Ovary (tissue), 9 donors: ENCODE data around the gene SIDT2. TPM values are rescaled to one million over a fixed set of nuclear protein-coding genes. Genes with fewer than 3 reads are reported as not detected.
"Not testable (repeated sequence)": the region's sequence is repeated elsewhere in the genome, so short reads cannot be mapped to it uniquely, and the experiment has no call there.

Source experiments
- DNase-seq, 5 donors: peaks; one replicate each; pipeline ENCODE4 v3.0.0-alpha.2; 2019 to 2020
- H3K27ac ChIP-seq, 2 donors: fragments of 200-600 bp; one replicate each; pipeline versions ENCODE4 v1.5.1 to v1.8.0; 2019 to 2022
- H3K27me3 ChIP-seq: fragments of 200-600 bp; one replicate; pipeline ENCODE4 v1.8.0; 2022
- H3K36me3 ChIP-seq: fragments of 200-600 bp; sonication (generic); one replicate; pipeline ENCODE4 v1.5.1; 2019
- H3K4me1 ChIP-seq: one replicate; pipeline ENCODE4 v1.8.1; 2013; ENCODE audit warnings: mild to moderate bottlenecking, moderate library complexity; ENCODE audit not compliant: insufficient read depth
- H3K4me3 ChIP-seq: fragments of 200-600 bp; sonication (generic); one replicate; pipeline ENCODE4 v1.5.1; 2017
- H3K9me3 ChIP-seq, 2 donors: fragments of 200-600 bp in 1 of 2; sonication (generic) in 1 of 2; one replicate each; pipeline versions ENCODE4 v1.5.1 to v1.8.1; 2013 to 2019; ENCODE audit warnings: mild to moderate bottlenecking in 1 of 2, moderate library complexity in 1 of 2
- EP300 ChIP-seq: sonication (generic); formaldehyde crosslinking; IDR thresholded peaks from one replicate; pipeline ENCODE4 v1.6.1; 2017; ENCODE audit warnings: antibody characterized with exemption
- POLR2A ChIP-seq: fragments of 450-650 bp; IDR thresholded peaks from one replicate; pipeline ENCODE4 v1.6.1; 2017; ENCODE audit warnings: antibody characterized with exemption, mild to moderate bottlenecking, moderate library complexity
- WGBS, 3 donors: extraction: QIAGEN DNeasy Blood & Tissue Kit in 1 of 3; methylation state at CpG; one replicate each; pipeline versions ENCODE4 v1.1.5 to v1.1.7; 2013 to 2017; 5-methylcytosine and 5-hydroxymethylcytosine counted together
- intact Hi-C, 4 donors: fragments of 100-400 bp; cut with DNase I; formaldehyde crosslinking; loops; one replicate each; pipeline versions ENCODE4 v1.11.0 to v1.15.1; 2022 to 2023
- polyA plus RNA-seq, 2 donors: library from polyadenylated mRNA; stranded (reverse); fragments of 200-250 nt in 1 of 2; fragments of 350-450 nt in 1 of 2; fragmentation: Illumina TruSeq in 1 of 2; extraction: RNeasy Lipid Tissue Mini Kit (QIAGEN cat#74804) in 1 of 2; gene quantifications; one replicate each; pipeline ENCODE4 v1.2.3, GENCODE V29; 2013 to 2014
- total RNA-seq, 7 donors: library from RNA; depleted of rRNA in 2 of 7; stranded (reverse); fragments of >200 nt in 2 of 7; fragmentation: NEBNext Ultra II Directional in 3 of 7; extraction: Animal tissue kit (Norgen Biotek cat#: 25700) in 3 of 7; gene quantifications; one replicate each; pipeline versions ENCODE4 v1.1.0 to v1.2.4, GENCODE V29; 2016 to 2023
- TF ChIP-seq, protein P1 (sequence below), 3 donors: fragments of 450-650 bp in 2 of 3; fragments of 200-600 bp in 1 of 3; IDR thresholded peaks; one replicate each; pipeline versions ENCODE4 v1.5.1 to v1.8.0; 2016 to 2022; ENCODE audit warnings: antibody characterized with exemption in 3 of 3, mild to moderate bottlenecking in 1 of 3
- donor health status: DM: no; HTN: no; CAD: no; lungs with moderate emphysema.
- donor health status: DM: no; HTN: no; CAD: no.
- donor health status: Bipolar disorder and iron deficiency.
- donor health status: DM: yes; HTN: yes; CAD: no.
- donor health status: DM: no; HTN: no; CAD: no.
- donor health status: DM: yes; HTN: yes; CAD: no.

The SIDT2 gene
- total and polyA plus RNA-seq, 9 donors = 36.5 to 141 (median 73.7) TPM

- not testable (repeated sequence) for DNase-seq, H3K4me3 ChIP-seq, H3K27ac ChIP-seq
These were observed 31.0 kb downstream of the SIDT2 start for GRCh38 chr11:117209351-117210125.

GRCh38 chr11:117210620-117211019 lies 32.1 kb downstream of the SIDT2 start:
- H3K4me3 ChIP-seq = no peak overlapping the region
- H3K9me3 ChIP-seq = no peaks in the 10 kb centered on the region
- no peak overlapping the region for H3K27ac ChIP-seq
- WGBS, 3 donors = 94 to 98% (median 97%) methylated on average over 3 of the region's 3 CpGs
- no peaks in the 10 kb centered on the region for H3K27me3 ChIP-seq
- intact Hi-C loops = no loop called here
- TF ChIP-seq POLR2A (no peak), EP300 (no peak)
- TF ChIP-seq, protein P1, sequence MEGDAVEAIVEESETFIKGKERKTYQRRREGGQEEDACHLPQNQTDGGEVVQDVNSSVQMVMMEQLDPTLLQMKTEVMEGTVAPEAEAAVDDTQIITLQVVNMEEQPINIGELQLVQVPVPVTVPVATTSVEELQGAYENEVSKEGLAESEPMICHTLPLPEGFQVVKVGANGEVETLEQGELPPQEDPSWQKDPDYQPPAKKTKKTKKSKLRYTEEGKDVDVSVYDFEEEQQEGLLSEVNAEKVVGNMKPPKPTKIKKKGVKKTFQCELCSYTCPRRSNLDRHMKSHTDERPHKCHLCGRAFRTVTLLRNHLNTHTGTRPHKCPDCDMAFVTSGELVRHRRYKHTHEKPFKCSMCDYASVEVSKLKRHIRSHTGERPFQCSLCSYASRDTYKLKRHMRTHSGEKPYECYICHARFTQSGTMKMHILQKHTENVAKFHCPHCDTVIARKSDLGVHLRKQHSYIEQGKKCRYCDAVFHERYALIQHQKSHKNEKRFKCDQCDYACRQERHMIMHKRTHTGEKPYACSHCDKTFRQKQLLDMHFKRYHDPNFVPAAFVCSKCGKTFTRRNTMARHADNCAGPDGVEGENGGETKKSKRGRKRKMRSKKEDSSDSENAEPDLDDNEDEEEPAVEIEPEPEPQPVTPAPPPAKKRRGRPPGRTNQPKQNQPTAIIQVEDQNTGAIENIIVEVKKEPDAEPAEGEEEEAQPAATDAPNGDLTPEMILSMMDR (IDR thresholded peaks at IDR 0.05) = no peak
- no peak for DNase-seq
- peaks cover 3% of the 10 kb centered on the region for H3K4me1 ChIP-seq
- no peaks in the 10 kb centered on the region for H3K36me3 ChIP-seq

More at GRCh38 chr11:117209351-117210125, 31.0 kb downstream of the SIDT2 start:
- not testable (repeated sequence) for H3K4me1 ChIP-seq, H3K9me3 ChIP-seq, H3K36me3 ChIP-seq, H3K27me3 ChIP-seq
- intact Hi-C loops = loop anchor here in 3 of 4 donors (5.0 kb wide), 1 partner anchor 77 kb away; no protein-coding TSS in a partner anchor
- 75 to 83% (median 82%) methylated on average over 8 of the region's 8 CpGs for WGBS, 3 donors

DNA sequence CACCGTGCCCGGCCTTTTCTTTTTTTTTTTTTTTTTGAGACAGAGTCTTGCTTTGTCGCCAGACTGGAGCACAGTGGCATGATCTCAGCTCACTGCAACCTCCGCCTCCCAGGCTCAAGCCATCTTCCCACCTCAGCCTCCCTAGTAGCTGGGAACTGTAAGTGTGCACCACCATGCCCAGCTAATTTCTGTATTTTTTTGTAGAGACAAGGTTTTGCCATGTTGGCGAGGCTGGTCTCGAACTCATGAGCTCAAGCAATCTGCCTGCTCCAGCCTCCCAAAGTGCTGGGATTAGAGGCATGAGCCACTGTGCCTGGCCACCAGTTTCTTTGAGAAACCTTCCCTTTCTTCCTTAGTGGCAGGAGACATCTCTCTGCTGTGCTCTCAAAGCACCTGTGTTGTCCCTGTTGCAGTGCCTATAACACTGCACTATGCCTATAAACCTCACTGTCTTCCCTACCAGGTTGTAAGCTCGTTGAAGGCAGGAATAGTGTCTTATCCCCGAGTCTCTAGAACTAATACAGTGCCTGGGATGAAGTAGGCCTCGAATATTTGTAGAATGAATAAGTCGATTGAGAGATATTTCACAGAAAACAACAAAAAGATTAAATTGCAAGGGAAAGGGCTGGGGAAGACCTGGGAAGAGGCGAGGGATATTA lies 34.3 kb downstream of the SIDT2 start:
- no peaks in the 10 kb centered on the region for H3K36me3 ChIP-seq
- WGBS, 3 donors = 94 to 96% (median 94%) methylated on average over 11 of the region's 11 CpGs
- peak in 1 of 5 donors; percentile 10 for DNase-seq

DNA sequence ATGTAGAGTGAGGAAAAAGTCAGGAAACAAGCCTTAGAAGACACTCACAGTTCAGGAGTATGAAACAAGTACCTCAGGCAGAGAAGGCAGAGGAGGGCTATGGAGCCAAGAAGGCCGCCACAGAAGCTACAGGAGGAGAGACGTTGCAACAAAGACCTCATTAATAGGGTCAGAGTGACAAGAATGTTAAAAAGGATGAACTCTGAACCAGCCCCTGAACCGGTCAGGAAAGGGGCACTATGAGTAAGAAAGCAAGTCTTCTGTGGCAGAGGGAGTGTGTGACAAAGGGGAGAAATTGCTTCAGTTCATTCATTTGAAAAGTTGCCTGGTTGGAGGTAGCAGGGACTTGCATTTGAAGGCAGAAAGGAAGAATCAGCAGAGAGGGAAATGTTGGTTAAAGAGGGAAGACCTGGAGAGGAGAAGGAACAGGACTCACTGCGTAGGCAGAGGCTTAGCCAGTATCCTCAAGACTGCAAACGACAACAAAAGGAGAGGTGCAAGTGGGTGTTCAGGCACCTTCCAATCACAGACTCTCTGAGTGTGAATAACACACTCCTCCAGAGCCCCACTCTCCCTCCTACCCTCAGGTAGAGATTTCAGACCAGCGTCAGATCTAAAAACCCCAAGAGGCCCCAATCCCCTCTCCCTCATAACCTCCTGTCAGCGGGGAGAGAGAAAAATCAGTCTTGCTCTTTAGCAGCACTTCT lies 36.0 kb downstream of the SIDT2 start:
- Histone ChIP-seq H3K36me3 (no peaks in the 10 kb centered on the region), H3K4me3 (no peak overlapping the region), H3K27ac (no peak overlapping the region), H3K27me3 (no peaks in the 10 kb centered on the region), H3K9me3 (no peaks in the 10 kb centered on the region), H3K4me1 (peaks cover 24% of the 10 kb centered on the region)
- no peak for DNase-seq
- intact Hi-C loops = no loop called here
- TF ChIP-seq POLR2A (no peak), EP300 (no peak)
- TF ChIP-seq, protein P1 (IDR thresholded peaks at IDR 0.05) = no peak
- 83 to 88% (median 86%) methylated on average over 7 of the region's 7 CpGs for WGBS, 3 donors

More for the DNA sequence above, 34.3 kb downstream of the SIDT2 start:
- H3K27me3 ChIP-seq = no peaks in the 10 kb centered on the region
- no peak overlapping the region for H3K4me3 ChIP-seq
- intact Hi-C loops = no loop called here
- H3K9me3 ChIP-seq = no peaks in the 10 kb centered on the region
- H3K27ac ChIP-seq = no peak overlapping the region
- TF ChIP-seq, protein P1 (IDR thresholded peaks at IDR 0.05) = no peak
- TF ChIP-seq EP300 (no peak), POLR2A (no peak)
- peaks cover 10% of the 10 kb centered on the region for H3K4me1 ChIP-seq
